ENCODE measurements around the gene CD58. TPM values are rescaled to one million over a fixed set of nuclear protein-coding genes. Genes with fewer than 3 reads are reported as not detected.

The CD58 gene
- polyA plus RNA-seq, 1 donor (not counting 4 experiments of a cell fraction or from before 2014, with no cell fraction given): 38.6 TPM

DNA sequence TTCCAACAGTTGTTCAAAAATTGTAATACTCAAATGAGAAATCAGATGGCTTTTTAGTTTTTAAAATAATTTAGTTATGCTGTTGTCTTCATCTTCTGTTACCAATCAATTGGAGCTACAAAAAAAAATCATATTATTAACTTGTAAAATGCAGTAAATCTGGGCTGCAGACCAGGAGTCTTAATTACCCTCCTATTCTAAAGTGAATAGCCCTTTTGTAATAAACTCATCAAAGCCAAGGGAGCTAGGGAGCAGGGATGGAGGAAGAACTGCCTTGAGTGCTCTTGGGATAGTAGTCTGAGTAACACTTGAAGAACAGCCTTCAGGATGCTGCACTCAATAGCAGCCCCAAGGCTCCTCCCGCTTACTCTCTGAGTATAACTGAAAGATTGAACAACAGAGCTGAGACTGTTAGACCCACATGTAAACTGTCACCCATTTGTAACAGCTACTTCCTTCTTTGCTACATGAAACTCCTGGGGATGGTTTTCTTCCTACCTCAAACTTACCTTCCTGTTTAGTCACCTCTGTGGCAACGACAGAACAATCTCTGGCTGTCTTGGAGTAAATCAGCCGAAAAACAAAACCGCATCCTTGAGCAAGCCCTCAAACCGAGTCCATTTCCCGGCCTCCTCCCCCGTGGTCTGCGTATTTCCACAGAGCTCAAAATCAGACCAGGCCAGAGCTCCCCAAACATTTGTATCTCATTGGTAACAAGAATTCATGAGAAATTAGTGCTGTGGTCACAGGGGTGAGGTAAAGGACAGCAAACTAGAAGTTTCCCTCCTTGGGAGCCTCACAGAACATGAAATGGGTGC lies 55.9 kb downstream of the CD58 start:
- H3K79me2 ChIP-seq (ENCODE audit: control insufficient read depth, insufficient read depth, low read length): no peaks in the 10 kb centered on the region
- no peak overlapping the region for H3K27ac ChIP-seq (ENCODE audit: control insufficient read depth, insufficient read depth, low read length)
- H3K36me3 ChIP-seq (ENCODE audit: control insufficient read depth in 2 of 2, extremely low read depth in 1 of 2, insufficient read depth in 2 of 2, low read length in 2 of 2): no peaks in the 10 kb centered on the region
- dilution Hi-C loops (cut with MboI; ENCODE audit: extremely low pct_ligation_motif_present, low sequenced_read_pairs): no loop called here
- DNase-seq (ENCODE audit: low read depth, low spot score) (no peak), FAIRE-seq (no peak)
- TF ChIP-seq, protein P1, sequence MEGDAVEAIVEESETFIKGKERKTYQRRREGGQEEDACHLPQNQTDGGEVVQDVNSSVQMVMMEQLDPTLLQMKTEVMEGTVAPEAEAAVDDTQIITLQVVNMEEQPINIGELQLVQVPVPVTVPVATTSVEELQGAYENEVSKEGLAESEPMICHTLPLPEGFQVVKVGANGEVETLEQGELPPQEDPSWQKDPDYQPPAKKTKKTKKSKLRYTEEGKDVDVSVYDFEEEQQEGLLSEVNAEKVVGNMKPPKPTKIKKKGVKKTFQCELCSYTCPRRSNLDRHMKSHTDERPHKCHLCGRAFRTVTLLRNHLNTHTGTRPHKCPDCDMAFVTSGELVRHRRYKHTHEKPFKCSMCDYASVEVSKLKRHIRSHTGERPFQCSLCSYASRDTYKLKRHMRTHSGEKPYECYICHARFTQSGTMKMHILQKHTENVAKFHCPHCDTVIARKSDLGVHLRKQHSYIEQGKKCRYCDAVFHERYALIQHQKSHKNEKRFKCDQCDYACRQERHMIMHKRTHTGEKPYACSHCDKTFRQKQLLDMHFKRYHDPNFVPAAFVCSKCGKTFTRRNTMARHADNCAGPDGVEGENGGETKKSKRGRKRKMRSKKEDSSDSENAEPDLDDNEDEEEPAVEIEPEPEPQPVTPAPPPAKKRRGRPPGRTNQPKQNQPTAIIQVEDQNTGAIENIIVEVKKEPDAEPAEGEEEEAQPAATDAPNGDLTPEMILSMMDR (optimal IDR thresholded peaks at IDR 0.05 in 1 of 3, IDR thresholded peaks at IDR 0.05 in 1 of 3, conservative IDR thresholded peaks at IDR 0.05 in 1 of 3; ENCODE audit: extremely low read depth in 1 of 3, insufficient read depth in 2 of 3, low read length in 3 of 3): no peak
- TF ChIP-seq EZH2 (IDR thresholded peaks at IDR 0.05; ENCODE audit: low read length): no peak
- peaks cover 3% of the 10 kb centered on the region for H3K4me1 ChIP-seq (ENCODE audit: control insufficient read depth, extremely low read depth, insufficient read depth, low read length)
- no peak overlapping the region for H3K4me3 ChIP-seq (ENCODE audit: control insufficient read depth in 2 of 3, extremely low read depth in 1 of 3, insufficient read depth in 2 of 3, low read depth in 1 of 3, low read length in 3 of 3)
- no peaks in the 10 kb centered on the region for H3K9me1 ChIP-seq (ENCODE audit: control insufficient read depth, extremely low read depth, insufficient read depth, low read length)
- H3K9ac ChIP-seq (ENCODE audit: control insufficient read depth, extremely low read depth, insufficient read depth, low read length): no peak overlapping the region
- H3K27me3 ChIP-seq (ENCODE audit: control insufficient read depth, extremely low read depth, insufficient read depth, low read length): no peaks in the 10 kb centered on the region
- H2AFZ ChIP-seq (ENCODE audit: control insufficient read depth, low read length): no peak overlapping the region
- no peaks in the 10 kb centered on the region for H3K9me3 ChIP-seq (ENCODE audit: control insufficient read depth, low read depth, low read length)
- no peak overlapping the region for H3K4me2 ChIP-seq (ENCODE audit: control insufficient read depth, extremely low read depth, insufficient read depth, low read depth, low read length)
- no peaks in the 10 kb centered on the region for H4K20me1 ChIP-seq (ENCODE audit: control insufficient read depth, extremely low read depth, insufficient read depth, low read length)

DNA sequence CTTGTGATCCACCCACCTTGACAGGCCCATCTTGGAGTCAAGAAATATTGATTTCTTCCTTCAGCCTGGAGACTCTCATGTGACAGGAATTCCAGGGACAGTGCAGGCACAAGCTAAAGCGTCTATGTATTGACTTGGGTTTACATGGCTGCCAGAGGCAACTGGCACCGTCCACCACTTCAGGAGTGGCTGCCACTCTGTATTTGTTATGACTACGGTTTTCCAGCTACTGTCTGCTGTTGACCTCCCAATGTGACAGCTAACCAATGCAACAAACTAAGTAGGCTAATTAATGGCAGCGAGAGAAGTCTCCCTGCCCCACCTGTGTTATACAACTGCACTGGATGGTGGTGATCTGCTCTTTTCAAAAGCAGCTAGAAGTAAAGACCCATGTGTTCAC lies 56.9 kb downstream of the CD58 start:
- H2AFZ ChIP-seq (ENCODE audit: control insufficient read depth, low read length): no peak overlapping the region
- H3K36me3 ChIP-seq (ENCODE audit: control insufficient read depth in 2 of 2, extremely low read depth in 1 of 2, insufficient read depth in 2 of 2, low read length in 2 of 2): no peaks in the 10 kb centered on the region
- no peak for FAIRE-seq
- H3K27me3 ChIP-seq (ENCODE audit: control insufficient read depth, extremely low read depth, insufficient read depth, low read length): no peaks in the 10 kb centered on the region
- no peak overlapping the region for H3K27ac ChIP-seq (ENCODE audit: control insufficient read depth, insufficient read depth, low read length)
- no peak for TF ChIP-seq EZH2 (IDR thresholded peaks at IDR 0.05; ENCODE audit: low read length)
- TF ChIP-seq, protein P1 (optimal IDR thresholded peaks at IDR 0.05 in 1 of 3, IDR thresholded peaks at IDR 0.05 in 1 of 3, conservative IDR thresholded peaks at IDR 0.05 in 1 of 3; ENCODE audit: extremely low read depth in 1 of 3, insufficient read depth in 2 of 3, low read length in 3 of 3): no peak
- no peak overlapping the region for H3K9ac ChIP-seq (ENCODE audit: control insufficient read depth, extremely low read depth, insufficient read depth, low read length)
- H4K20me1 ChIP-seq (ENCODE audit: control insufficient read depth, extremely low read depth, insufficient read depth, low read length): no peaks in the 10 kb centered on the region
- no peaks in the 10 kb centered on the region for H3K9me3 ChIP-seq (ENCODE audit: control insufficient read depth, low read depth, low read length)
- H3K9me1 ChIP-seq (ENCODE audit: control insufficient read depth, extremely low read depth, insufficient read depth, low read length): no peaks in the 10 kb centered on the region
- no peak overlapping the region for H3K4me3 ChIP-seq (ENCODE audit: control insufficient read depth in 2 of 3, extremely low read depth in 1 of 3, insufficient read depth in 2 of 3, low read depth in 1 of 3, low read length in 3 of 3)
- dilution Hi-C loops (cut with MboI; ENCODE audit: extremely low pct_ligation_motif_present, low sequenced_read_pairs): no loop called here
- no peak overlapping the region for H3K4me2 ChIP-seq (ENCODE audit: control insufficient read depth, extremely low read depth, insufficient read depth, low read depth, low read length)
- DNase-seq (ENCODE audit: low read depth, low spot score): no peak
- H3K4me1 ChIP-seq (ENCODE audit: control insufficient read depth, extremely low read depth, insufficient read depth, low read length): peaks cover 12% of the 10 kb centered on the region
- no peaks in the 10 kb centered on the region for H3K79me2 ChIP-seq (ENCODE audit: control insufficient read depth, insufficient read depth, low read length)

Data from keratinocyte (primary cell).